HG03460 (cell line): ENCODE data around the gene PGBD5.
"Not testable (repeated sequence)": the region's sequence is repeated elsewhere in the genome, so short reads cannot be mapped to it uniquely, and the experiment has no call there.

Experiments used
- ATAC-seq: cut with Tn5 transposase; IDR thresholded peaks from one replicate; pipeline ENCODE4 v1.9.1; 2021; ENCODE audit not compliant: unreplicated experiment

Gene PGBD5, protein sequence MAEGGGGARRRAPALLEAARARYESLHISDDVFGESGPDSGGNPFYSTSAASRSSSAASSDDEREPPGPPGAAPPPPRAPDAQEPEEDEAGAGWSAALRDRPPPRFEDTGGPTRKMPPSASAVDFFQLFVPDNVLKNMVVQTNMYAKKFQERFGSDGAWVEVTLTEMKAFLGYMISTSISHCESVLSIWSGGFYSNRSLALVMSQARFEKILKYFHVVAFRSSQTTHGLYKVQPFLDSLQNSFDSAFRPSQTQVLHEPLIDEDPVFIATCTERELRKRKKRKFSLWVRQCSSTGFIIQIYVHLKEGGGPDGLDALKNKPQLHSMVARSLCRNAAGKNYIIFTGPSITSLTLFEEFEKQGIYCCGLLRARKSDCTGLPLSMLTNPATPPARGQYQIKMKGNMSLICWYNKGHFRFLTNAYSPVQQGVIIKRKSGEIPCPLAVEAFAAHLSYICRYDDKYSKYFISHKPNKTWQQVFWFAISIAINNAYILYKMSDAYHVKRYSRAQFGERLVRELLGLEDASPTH

GRCh38 chr1:230426246-230427093 lies at the start of gene PGBD5:
Gene PGBD5, minus strand, starts transcription at chr1:230426332. Its CDS starts 404 bp downstream, at chr1:230425928.
- ATAC-seq = peak; percentile 66

DNA sequence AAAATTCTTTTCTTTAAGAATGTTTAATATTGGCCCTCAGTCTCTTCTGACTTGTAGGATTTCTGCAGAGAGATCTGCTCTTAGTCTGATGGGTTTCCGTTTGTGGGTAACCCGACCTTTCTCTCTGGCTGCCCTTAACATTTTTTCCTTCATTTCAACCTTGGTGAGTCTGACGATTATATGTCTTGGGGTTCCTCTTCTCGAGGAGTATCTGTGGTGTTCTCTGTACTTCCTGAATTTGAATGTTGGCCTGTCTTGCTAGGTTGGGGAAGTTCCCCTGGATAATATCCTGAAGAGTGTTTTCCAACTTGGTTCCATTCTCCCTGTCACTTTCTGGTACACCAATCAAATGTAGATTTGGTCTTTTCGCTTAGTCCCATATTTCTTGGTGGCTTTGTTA lies 48.8 kb upstream of the PGBD5 start:
- ATAC-seq = not testable (repeated sequence)

DNA sequence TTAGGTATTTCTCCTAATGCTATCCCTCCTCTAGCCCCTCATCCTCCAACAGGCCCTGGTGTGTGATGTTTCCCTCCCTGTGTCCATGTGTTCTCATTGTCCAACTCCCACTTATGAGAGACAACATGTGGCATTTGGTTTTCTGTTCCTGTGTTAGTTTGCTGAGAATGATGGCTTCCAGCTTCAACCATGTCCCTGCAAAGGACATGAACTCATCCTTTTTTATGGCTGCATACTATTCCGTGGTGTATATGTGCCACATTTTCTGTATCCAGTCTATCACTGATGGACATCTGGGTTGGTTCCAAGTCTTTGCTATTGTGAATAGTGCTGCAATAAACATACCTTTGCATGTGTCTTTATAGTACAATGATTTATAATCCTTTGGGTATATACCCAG lies 44.6 kb upstream of the PGBD5 start:
- not testable (repeated sequence) for ATAC-seq

- no peak for ATAC-seq
These were observed 43.1 kb upstream of the PGBD5 start for GRCh38 chr1:230469271-230469670.

DNA sequence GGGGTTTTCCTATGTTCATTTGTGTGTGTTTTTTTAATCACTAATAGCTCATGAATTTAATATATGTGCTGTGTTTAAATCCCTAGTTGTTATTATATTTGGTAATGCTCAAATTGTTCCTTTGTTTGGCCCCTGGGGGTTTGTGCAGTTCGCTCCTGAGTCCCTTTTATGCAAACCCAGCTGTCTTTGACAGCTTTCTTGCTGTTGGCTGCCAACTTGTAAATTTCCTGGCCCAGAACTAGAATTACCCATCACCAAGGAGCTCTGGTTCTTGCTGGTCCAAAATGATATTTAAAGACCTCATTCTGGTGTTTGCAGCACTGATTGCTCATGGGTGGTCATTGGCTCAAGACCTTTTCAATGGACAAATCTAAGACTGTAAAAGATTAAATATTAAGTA lies 39.6 kb upstream of the PGBD5 start:
- ATAC-seq = no peak

GRCh38 chr1:230464671-230465070 lies 38.5 kb upstream of the PGBD5 start:
- no peak for ATAC-seq

- no peak for ATAC-seq
These were observed 37.6 kb upstream of the PGBD5 start for GRCh38 chr1:230463760-230464159.

DNA sequence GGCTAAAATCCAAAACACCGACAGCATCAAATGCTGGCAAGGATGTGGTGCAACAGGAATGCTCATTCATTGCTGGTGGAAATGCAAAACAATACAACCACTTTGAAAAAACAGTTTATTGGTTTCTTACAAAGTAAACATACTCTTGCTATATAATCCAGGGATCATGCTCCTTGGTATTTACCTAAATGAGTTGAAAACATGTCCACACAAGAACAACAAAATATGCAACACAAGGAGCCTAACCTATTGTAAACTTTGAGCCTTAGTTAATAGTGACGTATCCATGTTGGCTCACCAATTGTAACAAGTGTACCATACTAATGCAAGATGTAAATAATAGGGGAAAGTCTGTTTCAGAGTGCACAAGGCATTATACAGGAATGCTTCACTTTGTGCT lies 37.2 kb upstream of the PGBD5 start:
- ATAC-seq = no peak

GRCh38 chr1:230459465-230459864 lies 33.3 kb upstream of the PGBD5 start:
- no peak for ATAC-seq

GRCh38 chr1:230458509-230458908 lies 32.4 kb upstream of the PGBD5 start:
- no peak for ATAC-seq

DNA sequence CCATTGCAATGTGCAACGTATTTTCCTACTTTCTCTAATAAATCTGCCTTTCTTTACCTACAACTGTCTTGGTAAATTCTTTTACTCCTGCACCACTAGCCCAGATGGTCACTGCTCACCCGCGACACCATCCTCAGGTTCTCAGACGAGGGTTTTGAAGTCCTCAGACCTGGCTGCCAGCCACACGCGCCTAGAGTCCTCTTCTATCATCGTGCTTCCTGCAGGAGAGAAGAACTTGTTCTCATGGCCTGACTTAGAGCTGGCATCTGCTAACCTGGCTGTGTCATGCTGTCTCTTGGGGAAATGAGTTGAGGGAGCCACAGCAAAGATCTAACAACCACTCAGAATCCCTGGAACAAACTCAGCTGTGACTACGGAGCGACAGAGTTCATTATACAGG lies 30.3 kb upstream of the PGBD5 start:
- ATAC-seq = no peak

GRCh38 chr1:230455291-230455690 lies 29.2 kb upstream of the PGBD5 start:
- no peak for ATAC-seq

DNA sequence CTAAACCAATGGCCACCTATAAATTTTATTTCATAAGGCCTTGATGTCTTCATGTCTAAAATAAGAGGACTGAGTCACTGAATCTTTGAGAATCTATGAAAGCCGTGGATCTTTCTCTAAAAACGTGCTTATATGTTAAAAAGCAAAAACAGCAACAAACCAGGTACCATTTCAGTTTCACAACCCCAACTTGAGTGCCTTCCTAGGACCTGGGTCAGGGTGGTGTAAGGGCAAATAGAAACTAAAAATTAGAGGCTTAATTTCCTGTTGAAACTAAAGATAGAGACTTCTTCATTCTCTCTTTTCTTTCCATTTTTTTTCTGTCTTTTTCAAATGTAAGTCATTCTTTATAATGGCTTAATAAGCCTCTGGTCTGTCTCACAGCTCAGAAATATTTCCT lies 27.2 kb upstream of the PGBD5 start:
- no peak for ATAC-seq

GRCh38 chr1:230441183-230442029 lies 15.3 kb upstream of the PGBD5 start:
- no peak for ATAC-seq

- no peak for ATAC-seq
These were observed 9.0 kb upstream of the PGBD5 start for GRCh38 chr1:230435108-230435507.

DNA sequence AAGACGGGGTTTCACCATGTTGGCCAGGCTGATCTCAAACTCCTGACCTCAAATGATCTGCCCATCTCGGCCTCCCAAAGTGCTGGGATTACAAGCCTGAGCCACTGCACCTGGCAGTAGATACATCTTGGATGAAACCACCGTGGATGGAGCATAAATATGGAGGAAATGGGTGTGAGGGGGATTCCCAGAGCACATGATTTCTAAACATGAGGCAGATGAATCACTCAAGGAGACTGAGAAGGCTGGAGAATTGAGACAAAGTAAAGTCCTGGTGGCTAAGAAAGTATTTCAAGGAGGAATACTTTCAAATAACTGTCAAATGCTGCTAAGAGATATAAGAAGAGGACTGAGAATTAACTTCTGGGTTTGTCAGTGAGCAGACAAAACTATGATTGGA lies 5.4 kb upstream of the PGBD5 start:
- no peak for ATAC-seq

GRCh38 chr1:230430499-230430898 lies 4.4 kb upstream of the PGBD5 start:
- ATAC-seq = no peak

DNA sequence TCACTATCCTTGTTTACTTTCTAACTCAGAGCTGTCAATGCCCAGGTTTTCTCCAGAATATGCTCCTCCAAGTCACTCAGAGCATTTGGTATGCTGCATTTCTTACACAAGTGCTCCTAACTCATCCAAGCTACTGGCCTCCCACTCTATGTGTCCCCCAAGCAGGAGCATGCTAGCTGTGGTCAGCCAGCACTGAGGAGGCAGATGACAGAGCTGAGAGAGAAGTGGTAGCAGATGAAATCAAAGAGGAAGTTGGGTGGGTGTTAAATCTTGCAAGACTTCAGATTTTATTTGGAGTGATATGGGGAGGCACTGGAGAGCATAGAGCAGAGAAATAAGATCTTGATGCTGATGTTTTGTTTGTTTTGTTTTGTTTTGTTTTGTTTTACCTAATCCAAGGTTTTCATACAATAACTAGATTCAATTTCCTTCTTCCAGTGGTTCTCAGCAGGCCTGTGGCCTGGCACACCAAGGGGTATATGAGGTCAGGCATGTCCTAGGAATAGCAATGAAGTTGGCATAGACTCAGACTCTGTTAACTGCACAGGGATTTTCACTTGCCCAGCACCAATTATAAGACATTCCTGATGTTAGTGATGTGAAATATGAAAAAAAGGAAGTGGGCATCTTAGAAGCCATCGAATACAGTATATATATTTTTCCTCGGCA lies 3.1 kb upstream of the PGBD5 start:
- ATAC-seq = no peak

DNA sequence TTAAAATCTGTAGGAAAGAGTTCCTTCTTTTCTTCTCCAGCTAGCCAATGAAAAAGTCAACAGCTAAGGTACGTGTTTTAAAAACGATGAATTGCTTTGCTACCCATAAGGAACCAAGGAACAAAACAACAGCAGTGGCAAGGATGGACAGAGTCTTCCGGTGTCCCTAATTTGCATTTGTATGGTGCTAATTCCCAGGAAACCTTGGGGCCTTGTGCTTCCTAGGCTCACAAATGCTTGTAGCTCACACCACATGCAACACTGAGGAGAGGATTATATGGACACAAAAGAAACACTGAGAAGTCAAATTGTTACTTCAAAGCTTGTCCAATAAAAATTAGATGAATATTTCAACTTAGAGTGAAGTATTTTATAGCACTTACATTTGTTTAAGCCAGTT lies 1.8 kb upstream of the PGBD5 start:
- ATAC-seq = no peak

DNA sequence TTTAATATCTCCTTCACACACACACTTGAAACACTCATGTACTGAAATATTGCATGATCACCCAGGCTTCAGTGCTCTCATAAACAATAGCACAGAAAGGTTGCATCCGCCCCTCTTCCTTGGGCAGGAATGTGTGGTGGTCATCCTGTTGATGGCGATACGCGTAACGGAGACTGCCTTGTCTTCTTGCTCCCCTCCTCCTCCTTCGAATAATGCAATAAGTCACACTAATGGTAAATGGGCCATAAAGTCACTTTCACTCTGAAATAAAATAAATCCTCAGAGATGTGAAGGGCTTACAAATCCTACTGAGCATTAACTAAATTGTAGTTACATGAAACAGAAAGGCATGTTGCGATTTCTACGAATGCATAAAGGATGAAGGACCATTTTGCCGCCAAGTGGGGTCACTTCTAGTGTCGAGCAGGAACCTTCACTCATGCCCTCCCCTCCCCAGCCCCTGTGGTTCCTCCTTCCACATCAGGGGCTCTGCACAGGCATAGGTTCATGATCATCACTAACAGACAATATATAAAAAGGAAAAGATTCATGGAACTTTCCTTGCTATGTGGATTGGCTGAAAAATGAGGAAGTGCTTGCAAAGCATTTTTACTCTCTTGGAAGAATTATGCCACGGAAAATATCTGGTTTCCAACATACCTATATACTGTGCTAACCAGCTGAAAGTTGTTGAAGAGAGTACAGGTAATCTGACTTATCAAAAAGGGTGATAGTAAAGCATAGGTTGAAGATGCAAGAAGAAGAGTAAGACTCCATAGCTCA lies 1.2 kb upstream of the PGBD5 start:
- ATAC-seq = no peak
